Hepatocyte (in vitro differentiated cells): ENCODE results near the gene SPAG16. TPM values are rescaled to one million over a fixed set of nuclear protein-coding genes. Genes with fewer than 3 reads are reported as not detected.

Source experiments
- DNase-seq: peaks from one replicate; pipeline ENCODE4 v3.0.0-alpha.2; 2016; ENCODE audit warnings: low spot score
- H2AFZ ChIP-seq: fragments of 200-600 bp; sonication (generic); 2 replicates; pipeline ENCODE4 v1.6.0; 2016; ENCODE audit warnings: antibody characterized with exemption, mild to moderate bottlenecking
- H3K27ac ChIP-seq: fragments of 200-600 bp; sonication (generic); 2 replicates; pipeline ENCODE4 v1.5.1; 2016; ENCODE audit warnings: mild to moderate bottlenecking
- H3K27me3 ChIP-seq: fragments of 200-600 bp; sonication (generic); 2 replicates; pipeline ENCODE4 v1.6.1; 2016
- H3K36me3 ChIP-seq: fragments of 200-600 bp; sonication (generic); replicated peaks from 2 replicates; pipeline ENCODE4 v1.5.1; 2016; ENCODE audit warnings: low read depth; ENCODE audit not compliant: insufficient read depth
- H3K4me1 ChIP-seq: fragments of 200-600 bp; sonication (generic); 2 replicates; pipeline ENCODE4 v1.5.1; 2016; ENCODE audit warnings: mild to moderate bottlenecking, moderate library complexity; ENCODE audit not compliant: insufficient read depth
- H3K4me2 ChIP-seq: fragments of 200-600 bp; sonication (generic); 2 replicates; pipeline ENCODE4 v1.6.0; 2016
- H3K4me3 ChIP-seq: fragments of 200-600 bp; sonication (generic); 2 replicates; pipeline ENCODE4 v1.5.1; 2016; ENCODE audit warnings: mild to moderate bottlenecking
- H3K79me2 ChIP-seq: fragments of 200-600 bp; sonication (generic); 2 replicates; pipeline ENCODE4 v1.6.0; 2017; ENCODE audit warnings: mild to moderate bottlenecking
- H3K9me2 ChIP-seq: fragments of 200-600 bp; sonication (generic); replicated peaks from 2 replicates; pipeline ENCODE4 v1.6.0; 2017; ENCODE audit warnings: mild to moderate bottlenecking; ENCODE audit not compliant: insufficient read depth
- H3K9me3 ChIP-seq: fragments of 200-600 bp; sonication (generic); 2 replicates; pipeline ENCODE4 v1.5.1; 2016; ENCODE audit warnings: low read depth, mild to moderate bottlenecking
- H4K20me1 ChIP-seq: fragments of 200-600 bp; sonication (generic); 2 replicates; pipeline ENCODE4 v1.6.0; 2016; ENCODE audit warnings: mild to moderate bottlenecking; ENCODE audit not compliant: insufficient read depth, poor library complexity, severe bottlenecking
- EZH2 ChIP-seq: fragments of 200-600 bp; sonication (generic); IDR thresholded peaks from 2 replicates; pipeline ENCODE4 v1.6.1; 2016; ENCODE audit warnings: antibody characterized with exemption, mild to moderate bottlenecking, borderline replicate concordance
- EZH2phosphoT487 ChIP-seq: fragments of 200-600 bp; sonication (generic); IDR thresholded peaks from one replicate; pipeline ENCODE4 v1.6.1; 2018; ENCODE audit warnings: antibody characterized with exemption, mild to moderate bottlenecking, low read depth, moderate library complexity; ENCODE audit not compliant: unreplicated experiment, severe bottlenecking
- WGBS: methylation state at CpG from one replicate; pipeline ENCODE4 v1.1.6; 2016; ENCODE audit warnings: low lambda C conversion rate; ENCODE audit errors: missing lambda C conversion rate; 5-methylcytosine and 5-hydroxymethylcytosine counted together
- polyA plus RNA-seq: library from polyadenylated mRNA; unstranded; fragments of >200 nt; fragmentation: Nextera tagmentation; extraction: Ambion mirVana; gene quantifications from 2 replicates; pipeline ENCODE4 v1.2.1, GENCODE V29; 2016
- total RNA-seq: library from RNA; depleted of rRNA; stranded (reverse); fragments of >200 nt; gene quantifications from 2 replicates; pipeline ENCODE4 v1.2.3, GENCODE V29; 2014
- TF ChIP-seq, protein P1 (sequence below): fragments of 200-600 bp; sonication (generic); IDR thresholded peaks from 2 replicates; pipeline ENCODE4 v1.5.1; 2016; ENCODE audit warnings: antibody characterized with exemption, mild to moderate bottlenecking; ENCODE audit not compliant: poor library complexity

Gene SPAG16
- total and polyA plus RNA-seq, 2 experiments from 2014 or later: 52.1 to 56.9 TPM

GRCh38 chr2:214034417-214034816 is 750.2 kb downstream of the SPAG16 start:
- H3K4me2 ChIP-seq: no peak overlapping the region
- 80% methylated on average over 3 of the region's 3 CpGs for WGBS

GRCh38 chr2:214035091-214035852 is 751.0 kb downstream of the SPAG16 start:
- H3K27ac ChIP-seq: no peak overlapping the region
- H3K27me3 ChIP-seq: no peaks in the 10 kb centered on the region
- no peaks in the 10 kb centered on the region for H3K9me2 ChIP-seq
- H3K9me3 ChIP-seq: no peaks in the 10 kb centered on the region
- no peaks in the 10 kb centered on the region for H3K79me2 ChIP-seq
- no peak for DNase-seq
- H3K4me1 ChIP-seq: no peaks in the 10 kb centered on the region
- H4K20me1 ChIP-seq: no peaks in the 10 kb centered on the region
- 82% methylated on average over 7 of the region's 8 CpGs for WGBS
- no peak overlapping the region for H3K4me2 ChIP-seq
- H3K36me3 ChIP-seq: no peaks in the 10 kb centered on the region
- no peak overlapping the region for H2AFZ ChIP-seq
- TF ChIP-seq, protein P1, sequence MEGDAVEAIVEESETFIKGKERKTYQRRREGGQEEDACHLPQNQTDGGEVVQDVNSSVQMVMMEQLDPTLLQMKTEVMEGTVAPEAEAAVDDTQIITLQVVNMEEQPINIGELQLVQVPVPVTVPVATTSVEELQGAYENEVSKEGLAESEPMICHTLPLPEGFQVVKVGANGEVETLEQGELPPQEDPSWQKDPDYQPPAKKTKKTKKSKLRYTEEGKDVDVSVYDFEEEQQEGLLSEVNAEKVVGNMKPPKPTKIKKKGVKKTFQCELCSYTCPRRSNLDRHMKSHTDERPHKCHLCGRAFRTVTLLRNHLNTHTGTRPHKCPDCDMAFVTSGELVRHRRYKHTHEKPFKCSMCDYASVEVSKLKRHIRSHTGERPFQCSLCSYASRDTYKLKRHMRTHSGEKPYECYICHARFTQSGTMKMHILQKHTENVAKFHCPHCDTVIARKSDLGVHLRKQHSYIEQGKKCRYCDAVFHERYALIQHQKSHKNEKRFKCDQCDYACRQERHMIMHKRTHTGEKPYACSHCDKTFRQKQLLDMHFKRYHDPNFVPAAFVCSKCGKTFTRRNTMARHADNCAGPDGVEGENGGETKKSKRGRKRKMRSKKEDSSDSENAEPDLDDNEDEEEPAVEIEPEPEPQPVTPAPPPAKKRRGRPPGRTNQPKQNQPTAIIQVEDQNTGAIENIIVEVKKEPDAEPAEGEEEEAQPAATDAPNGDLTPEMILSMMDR: no peak
- no peak for TF ChIP-seq EZH2phosphoT487
- no peak for TF ChIP-seq EZH2
- H3K4me3 ChIP-seq: no peak overlapping the region

More at GRCh38 chr2:214034417-214034816, 750.2 kb downstream of the SPAG16 start:
- H3K36me3 ChIP-seq: no peaks in the 10 kb centered on the region
- no peaks in the 10 kb centered on the region for H3K79me2 ChIP-seq
- no peak overlapping the region for H2AFZ ChIP-seq
- no peak overlapping the region for H3K27ac ChIP-seq
- no peak for DNase-seq
- no peaks in the 10 kb centered on the region for H3K9me2 ChIP-seq
- no peaks in the 10 kb centered on the region for H3K9me3 ChIP-seq
- TF ChIP-seq EZH2 (no peak), EZH2phosphoT487 (no peak)
- TF ChIP-seq, protein P1: no peak
- H4K20me1 ChIP-seq: no peaks in the 10 kb centered on the region
- H3K27me3 ChIP-seq: no peaks in the 10 kb centered on the region
- no peak overlapping the region for H3K4me3 ChIP-seq
- no peaks in the 10 kb centered on the region for H3K4me1 ChIP-seq

- Histone ChIP-seq H3K4me3 (no peak overlapping the region), H2AFZ (no peak overlapping the region), H3K36me3 (no peaks in the 10 kb centered on the region), H3K9me2 (no peaks in the 10 kb centered on the region), H3K4me1 (no peaks in the 10 kb centered on the region), H4K20me1 (no peaks in the 10 kb centered on the region), H3K9me3 (no peaks in the 10 kb centered on the region), H3K27me3 (no peaks in the 10 kb centered on the region), H3K27ac (no peak overlapping the region), H3K79me2 (no peaks in the 10 kb centered on the region), H3K4me2 (no peak overlapping the region)
- DNase-seq: no peak
- TF ChIP-seq EZH2phosphoT487 (no peak), EZH2 (no peak)
- TF ChIP-seq, protein P1: no peak
- WGBS: 98% methylated on average over 2 of the region's 2 CpGs
These were observed 751.7 kb downstream of the SPAG16 start for GRCh38 chr2:214035921-214036320.
